ENCODE data around the gene MRPL55. TPM values are rescaled to one million over a fixed set of nuclear protein-coding genes. Genes with fewer than 3 reads are reported as not detected.

Gene MRPL55
- total RNA-seq, 1 experiment from 2014 or later, result 63.7 TPM

- Mint-ChIP-seq H3K4me3 (ENCODE audit: unreplicated experiment) (peak overlapping the region; percentile 93), H3K4me1 (ENCODE audit: low read depth, unreplicated experiment) (peaks cover 14% of the 10 kb centered on the region), H3K27ac (ENCODE audit: unreplicated experiment) (peak overlapping the region; percentile 95), H3K36me3 (ENCODE audit: insufficient read depth, unreplicated experiment) (peaks cover 40% of the 10 kb centered on the region), H3K27me3 (ENCODE audit: insufficient read depth, unreplicated experiment) (no peaks in the 10 kb centered on the region), H3K9me3 (ENCODE audit: unreplicated experiment) (no peaks in the 10 kb centered on the region)
- intact Hi-C loops (cut with micrococcal nuclease; ENCODE audit: unreplicated experiment), result loop anchor here (2.0 kb wide), 3 partner anchors 21 to 59 kb away; partner anchors contain the start of genes GUK1 and MRPL55
- CTCF ChIA-PET, result interaction anchor here (0.6 to 1.3 kb wide), 4 partner anchors 28 to 313 kb away, joined by 3 to 6 read pairs (median 4); no protein-coding TSS in a partner anchor
- Histone ChIP-seq H3K9me3 (no peaks in the 10 kb centered on the region), H3K4me1 (peaks cover 23% of the 10 kb centered on the region), H3K27me3 (replicated peaks; ENCODE audit: control insufficient read depth, insufficient read depth, low read length) (no peaks in the 10 kb centered on the region), H3K36me3 (ENCODE audit: control insufficient read depth, insufficient read depth, low read length) (0 out of 2 replicates have a peak, but pooled peaks cover 2% of the 10 kb centered on the region), H3K4me3 (ENCODE audit: low read depth, low read length) (peak overlapping the region; percentile 89)
- TF ChIP-seq CTCF (IDR thresholded peaks at IDR 0.05; ENCODE audit: insufficient read depth in 1 of 2, low read depth in 1 of 2, low read length in 1 of 2, severe bottlenecking in 1 of 2, unreplicated experiment in 1 of 2), result no peak
- TSS peak; percentile 12 for BruUV-seq (replicated peaks)
- POLR2A ChIA-PET, result interaction anchor here (0.6 to 1.6 kb wide), 10 partner anchors 10 to 351 kb away, joined by 3 to 11 read pairs (median 4); partner anchors contain the start of gene TRIM11
- peak in 1 of 2 experiments; percentile 36 for DNase-seq
Measured at GRCh38 chr1:228081578-228082213, 27.4 kb downstream of the MRPL55 start.

- intact Hi-C loops (cut with micrococcal nuclease; ENCODE audit: unreplicated experiment), result no loop called here
- H3K4me1 Mint-ChIP-seq (ENCODE audit: low read depth, unreplicated experiment), result peaks cover 14% of the 10 kb centered on the region
- Histone ChIP-seq H3K36me3 (ENCODE audit: control insufficient read depth, insufficient read depth, low read length) (0 out of 2 replicates have a peak, but pooled peaks cover 2% of the 10 kb centered on the region), H3K4me1 (peaks cover 23% of the 10 kb centered on the region), H3K27me3 (replicated peaks; ENCODE audit: control insufficient read depth, insufficient read depth, low read length) (no peaks in the 10 kb centered on the region), H3K9me3 (no peaks in the 10 kb centered on the region), H3K4me3 (ENCODE audit: low read depth, low read length) (peak overlapping the region; percentile 89)
- H3K9me3 Mint-ChIP-seq (ENCODE audit: unreplicated experiment), result no peaks in the 10 kb centered on the region
- H3K36me3 Mint-ChIP-seq (ENCODE audit: insufficient read depth, unreplicated experiment), result peaks cover 36% of the 10 kb centered on the region
- BruUV-seq (replicated peaks), result no TSS peak
- DNase-seq, result no peak
- CTCF ChIA-PET, result no interaction called here
- no peak for TF ChIP-seq CTCF (IDR thresholded peaks at IDR 0.05; ENCODE audit: insufficient read depth in 1 of 2, low read depth in 1 of 2, low read length in 1 of 2, severe bottlenecking in 1 of 2, unreplicated experiment in 1 of 2)
- H3K27me3 Mint-ChIP-seq (ENCODE audit: insufficient read depth, unreplicated experiment), result no peaks in the 10 kb centered on the region
- POLR2A ChIA-PET, result interaction anchor here (1.4 kb wide), 1 partner anchor 21 kb away, joined by 11 read pairs; no protein-coding TSS in a partner anchor
- peak overlapping the region; percentile 93 for H3K4me3 Mint-ChIP-seq (ENCODE audit: unreplicated experiment)
- peak overlapping the region; percentile 95 for H3K27ac Mint-ChIP-seq (ENCODE audit: unreplicated experiment)
Measured at GRCh38 chr1:228081144-228081543, 28.0 kb downstream of the MRPL55 start.

GRCh38 chr1:228079601-228080263 is 29.4 kb downstream of the MRPL55 start:
- Mint-ChIP-seq H3K9me3 (ENCODE audit: unreplicated experiment) (no peaks in the 10 kb centered on the region), H3K27me3 (ENCODE audit: insufficient read depth, unreplicated experiment) (no peaks in the 10 kb centered on the region), H3K4me1 (ENCODE audit: low read depth, unreplicated experiment) (peaks cover 6% of the 10 kb centered on the region), H3K36me3 (ENCODE audit: insufficient read depth, unreplicated experiment) (peaks cover 29% of the 10 kb centered on the region), H3K27ac (ENCODE audit: unreplicated experiment) (no peak overlapping the region), H3K4me3 (ENCODE audit: unreplicated experiment) (no peak overlapping the region)
- intact Hi-C loops (cut with micrococcal nuclease; ENCODE audit: unreplicated experiment), result no loop called here
- H3K4me1 ChIP-seq, result peaks cover 13% of the 10 kb centered on the region
- no peaks in the 10 kb centered on the region for H3K36me3 ChIP-seq (ENCODE audit: control insufficient read depth, insufficient read depth, low read length)
- no peak for DNase-seq
- H3K27me3 ChIP-seq (replicated peaks; ENCODE audit: control insufficient read depth, insufficient read depth, low read length), result no peaks in the 10 kb centered on the region
- no peak for TF ChIP-seq CTCF (IDR thresholded peaks at IDR 0.05; ENCODE audit: insufficient read depth in 1 of 2, low read depth in 1 of 2, low read length in 1 of 2, severe bottlenecking in 1 of 2, unreplicated experiment in 1 of 2)
- no peaks in the 10 kb centered on the region for H3K9me3 ChIP-seq
- ChIA-PET CTCF (no interaction called here), POLR2A (no interaction called here)
- no peak overlapping the region for H3K4me3 ChIP-seq (ENCODE audit: low read depth, low read length)
- no TSS peak for BruUV-seq (replicated peaks)

Measured in Caco-2 (cell line).